ENCODE data around the gene TBC1D10A.

DNA sequence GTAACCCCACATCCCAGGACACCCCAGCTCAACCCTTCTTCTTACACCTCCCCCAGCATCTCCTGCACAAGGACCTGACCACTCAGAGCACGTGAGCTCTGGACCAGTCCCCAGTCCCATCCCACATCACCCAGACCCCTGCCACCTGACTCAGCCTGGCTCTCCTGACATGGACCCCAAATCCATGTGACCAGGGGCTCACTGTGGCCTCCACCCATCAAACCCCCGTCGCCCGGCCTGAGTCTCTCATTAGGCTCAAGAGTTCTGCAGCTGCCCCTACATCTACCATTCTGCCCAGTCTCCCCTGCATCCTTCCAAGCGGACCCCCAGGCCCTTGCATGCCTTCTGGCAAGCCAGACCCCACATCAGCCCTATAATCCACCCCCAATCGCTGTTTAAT is 78.3 kb downstream of the TBC1D10A start:
- TF ChIP-seq ZNF785 (tag by site-specific recombination; IDR thresholded peaks at IDR 0.05) = no peak
- TF ChIP-seq ZNF19 (tag by site-specific recombination; IDR thresholded peaks at IDR 0.05; ENCODE audit: low read depth) = no peak
- no peak for TF ChIP-seq ZNF121 (tag by site-specific recombination; IDR thresholded peaks at IDR 0.05)
- TF ChIP-seq, protein P1, sequence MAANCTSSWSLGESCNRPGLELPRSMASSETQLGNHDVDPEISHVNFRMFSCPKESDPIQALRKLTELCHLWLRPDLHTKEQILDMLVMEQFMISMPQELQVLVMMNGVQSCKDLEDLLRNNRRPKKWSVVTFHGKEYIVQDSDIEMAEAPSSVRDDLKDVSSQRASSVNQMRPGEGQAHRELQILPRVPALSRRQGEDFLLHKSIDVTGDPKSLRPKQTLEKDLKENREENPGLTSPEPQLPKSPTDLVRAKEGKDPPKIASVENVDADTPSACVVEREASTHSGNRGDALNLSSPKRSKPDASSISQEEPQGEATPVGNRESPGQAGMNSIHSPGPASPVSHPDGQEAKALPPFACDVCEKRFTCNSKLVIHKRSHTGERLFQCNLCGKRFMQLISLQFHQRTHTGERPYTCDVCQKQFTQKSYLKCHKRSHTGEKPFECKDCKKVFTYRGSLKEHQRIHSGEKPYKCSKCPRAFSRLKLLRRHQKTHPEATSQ (tag by site-specific recombination; IDR thresholded peaks at IDR 0.05) = no peak
- TF ChIP-seq, protein P2, sequence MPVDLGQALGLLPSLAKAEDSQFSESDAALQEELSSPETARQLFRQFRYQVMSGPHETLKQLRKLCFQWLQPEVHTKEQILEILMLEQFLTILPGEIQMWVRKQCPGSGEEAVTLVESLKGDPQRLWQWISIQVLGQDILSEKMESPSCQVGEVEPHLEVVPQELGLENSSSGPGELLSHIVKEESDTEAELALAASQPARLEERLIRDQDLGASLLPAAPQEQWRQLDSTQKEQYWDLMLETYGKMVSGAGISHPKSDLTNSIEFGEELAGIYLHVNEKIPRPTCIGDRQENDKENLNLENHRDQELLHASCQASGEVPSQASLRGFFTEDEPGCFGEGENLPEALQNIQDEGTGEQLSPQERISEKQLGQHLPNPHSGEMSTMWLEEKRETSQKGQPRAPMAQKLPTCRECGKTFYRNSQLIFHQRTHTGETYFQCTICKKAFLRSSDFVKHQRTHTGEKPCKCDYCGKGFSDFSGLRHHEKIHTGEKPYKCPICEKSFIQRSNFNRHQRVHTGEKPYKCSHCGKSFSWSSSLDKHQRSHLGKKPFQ (tag by site-specific recombination; IDR thresholded peaks at IDR 0.05) = no peak
- TF ChIP-seq CTCF (tag by site-specific recombination; IDR thresholded peaks at IDR 0.05) = no peak
- TF ChIP-seq ZBTB26 (tag by site-specific recombination; optimal IDR thresholded peaks at IDR 0.05) = no peak
- TF ChIP-seq FEZF1 (tag by site-specific recombination; IDR thresholded peaks at IDR 0.05) = no peak
- TF ChIP-seq PBX3 (CRISPR knock-in tag; IDR thresholded peaks at IDR 0.05) = no peak
- TF ChIP-seq ZNF558 (tag by site-specific recombination; IDR thresholded peaks at IDR 0.05) = no peak
- TF ChIP-seq ZNF341 (tag by site-specific recombination; IDR thresholded peaks at IDR 0.05; ENCODE audit: low read depth) = no peak
- TF ChIP-seq ZNF677 (tag by site-specific recombination; IDR thresholded peaks at IDR 0.05) = no peak
- TF ChIP-seq ZBTB48 (tag by site-specific recombination; IDR thresholded peaks at IDR 0.05) = no peak
